Kidney (tissue), 14 donors: ENCODE data around the gene GALNT3. TPM values are rescaled to one million over a fixed set of nuclear protein-coding genes. Genes with fewer than 3 reads are reported as not detected.
A peak's percentile ranks its signal among the peaks of the same experiment; 100 is the strongest.

Source experiments
- DNase-seq, 5 donors: peaks; one replicate each; pipeline ENCODE4 v3.0.0-alpha.2; 2013 to 2020
- FAIRE-seq: peaks from 2 replicates; lab custom pipeline; 2012; peaks lifted over from hg19 to GRCh38; lab: Jason Lieb, UNC
- H3K27ac ChIP-seq, 2 donors: one replicate each; pipeline ENCODE4 v1.7.0; 2013; ENCODE audit warnings: low read depth in 2 of 2, low read length in 2 of 2, inconsistent platforms in 1 of 2
- H3K27me3 ChIP-seq: one replicate; pipeline ENCODE4 v1.7.1; 2013; ENCODE audit warnings: low read length, inconsistent platforms; ENCODE audit not compliant: control insufficient read depth, insufficient read depth
- H3K36me3 ChIP-seq, 3 donors: one replicate each; pipeline versions ENCODE4 v1.7.0 to v1.7.1; 2013; ENCODE audit warnings: low read length in 3 of 3, control low read depth in 1 of 3, inconsistent platforms in 1 of 3; ENCODE audit not compliant: insufficient read depth in 3 of 3, control insufficient read depth in 2 of 3
- H3K4me1 ChIP-seq, 3 donors: one replicate each; pipeline versions ENCODE4 v1.7.0 to v1.7.1; 2013; ENCODE audit warnings: low read length in 3 of 3, inconsistent platforms in 1 of 3, low read depth in 1 of 3; ENCODE audit not compliant: control insufficient read depth in 2 of 3, insufficient read depth in 2 of 3
- H3K4me3 ChIP-seq, 3 donors: one replicate each; pipeline versions ENCODE4 v1.7.0 to v1.8.1; 2013; ENCODE audit warnings: low read length in 3 of 3, control low read depth in 1 of 3, inconsistent platforms in 1 of 3
- H3K9ac ChIP-seq, 3 donors: one replicate each; pipeline versions ENCODE4 v1.7.0 to v1.7.1; 2013; ENCODE audit warnings: low read length in 3 of 3, control low read depth in 1 of 3, inconsistent platforms in 1 of 3
- H3K9me3 ChIP-seq, 3 donors: one replicate each; pipeline versions ENCODE4 v1.7.0 to v1.7.1; 2013; ENCODE audit warnings: low read length in 3 of 3, control low read depth in 1 of 3, inconsistent platforms in 1 of 3; ENCODE audit not compliant: control insufficient read depth in 2 of 3, insufficient read depth in 1 of 3
- intact Hi-C: fragments of 100-400 bp; cut with DNase I; formaldehyde crosslinking; loops from one replicate; pipeline ENCODE4 v1.11.1; 2022
- polyA plus RNA-seq: library from polyadenylated mRNA; stranded (reverse); fragments of 350-450 nt; fragmentation: Illumina TruSeq; extraction: RNeasy Lipid Tissue Mini Kit (QIAGEN cat#74804); gene quantifications from one replicate; pipeline ENCODE4 v1.2.3, GENCODE V29; 2014; ENCODE audit warnings: low read depth, low replicate concordance; ENCODE audit not compliant: insufficient read depth
- total RNA-seq: library from RNA; stranded (reverse); fragmentation: NEBNext Ultra II Directional; extraction: Animal tissue kit (Norgen Biotek cat#: 25700); gene quantifications from one replicate; pipeline ENCODE4 v1.2.1, GENCODE V29; 2021
- TF ChIP-seq, protein P1 (sequence below): IDR thresholded peaks from 3 replicates; pipeline ENCODE4 v1.5.1; 2012; ENCODE audit warnings: mild to moderate bottlenecking, moderate library complexity, borderline replicate concordance; ENCODE audit not compliant: insufficient read depth; ENCODE audit errors: extremely low read depth
- donor health status: control.
- donor health status: control.
- donor health status: control.
- donor health status: control.
- donor health status: control.
- donor health status: DM: yes; HTN: yes; CAD: no.
- donor health status: Normal renal cell carcinoma (clear cell type).

Gene GALNT3
- total and polyA plus RNA-seq, 2 donors from 2014 or later: 8.8 to 38.6 TPM

GRCh38 chr2:165790466-165790865, 3.6 kb downstream of the GALNT3 start:
- Histone ChIP-seq H3K27ac (no peak overlapping the region), H3K27me3 (peaks cover 5% of the 10 kb centered on the region), H3K9me3 (no peaks in the 10 kb centered on the region), H3K36me3 (no peaks in the 10 kb centered on the region), H3K4me1 (no peaks in the 10 kb centered on the region), H3K9ac (no peak overlapping the region), H3K4me3 (no peak overlapping the region)
- intact Hi-C loops: no loop called here
- FAIRE-seq: no peak
- TF ChIP-seq, protein P1, sequence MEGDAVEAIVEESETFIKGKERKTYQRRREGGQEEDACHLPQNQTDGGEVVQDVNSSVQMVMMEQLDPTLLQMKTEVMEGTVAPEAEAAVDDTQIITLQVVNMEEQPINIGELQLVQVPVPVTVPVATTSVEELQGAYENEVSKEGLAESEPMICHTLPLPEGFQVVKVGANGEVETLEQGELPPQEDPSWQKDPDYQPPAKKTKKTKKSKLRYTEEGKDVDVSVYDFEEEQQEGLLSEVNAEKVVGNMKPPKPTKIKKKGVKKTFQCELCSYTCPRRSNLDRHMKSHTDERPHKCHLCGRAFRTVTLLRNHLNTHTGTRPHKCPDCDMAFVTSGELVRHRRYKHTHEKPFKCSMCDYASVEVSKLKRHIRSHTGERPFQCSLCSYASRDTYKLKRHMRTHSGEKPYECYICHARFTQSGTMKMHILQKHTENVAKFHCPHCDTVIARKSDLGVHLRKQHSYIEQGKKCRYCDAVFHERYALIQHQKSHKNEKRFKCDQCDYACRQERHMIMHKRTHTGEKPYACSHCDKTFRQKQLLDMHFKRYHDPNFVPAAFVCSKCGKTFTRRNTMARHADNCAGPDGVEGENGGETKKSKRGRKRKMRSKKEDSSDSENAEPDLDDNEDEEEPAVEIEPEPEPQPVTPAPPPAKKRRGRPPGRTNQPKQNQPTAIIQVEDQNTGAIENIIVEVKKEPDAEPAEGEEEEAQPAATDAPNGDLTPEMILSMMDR: no peak
- no peak for DNase-seq

DNA sequence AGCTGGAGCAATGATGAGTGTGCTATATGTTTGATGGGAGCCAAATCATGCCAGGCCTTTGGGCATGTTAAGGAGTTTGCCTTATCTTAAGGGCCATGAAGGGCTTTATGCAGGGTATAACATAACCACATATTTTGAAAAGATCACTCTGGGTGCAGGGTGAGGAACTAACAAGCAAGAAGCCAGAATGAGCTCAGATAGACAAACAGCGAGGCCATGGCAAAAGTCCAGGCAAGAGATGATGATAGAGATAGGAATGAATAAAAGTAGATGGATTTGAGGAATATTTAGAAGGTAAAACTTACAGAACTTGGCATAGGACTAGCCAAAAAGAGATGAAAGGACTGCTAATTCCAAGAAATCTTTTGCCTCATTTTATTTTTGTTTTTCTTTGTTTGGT, 6.7 kb downstream of the GALNT3 start:
- H3K9me3 ChIP-seq: no peaks in the 10 kb centered on the region
- no peak overlapping the region for H3K9ac ChIP-seq
- H3K36me3 ChIP-seq: no peaks in the 10 kb centered on the region
- no peak overlapping the region for H3K27ac ChIP-seq
- FAIRE-seq (no peak), DNase-seq (no peak)
- no peak overlapping the region for H3K4me3 ChIP-seq
- H3K27me3 ChIP-seq: no peaks in the 10 kb centered on the region
- intact Hi-C loops: no loop called here
- H3K4me1 ChIP-seq: no peaks in the 10 kb centered on the region
- TF ChIP-seq, protein P1: no peak

- intact Hi-C loops: no loop called here
- no peak overlapping the region for H3K4me3 ChIP-seq
- H3K9ac ChIP-seq: no peak overlapping the region
- FAIRE-seq (no peak), DNase-seq (no peak)
- H3K27me3 ChIP-seq: no peaks in the 10 kb centered on the region
- H3K27ac ChIP-seq: no peak overlapping the region
- TF ChIP-seq, protein P1: no peak
- H3K9me3 ChIP-seq: peaks cover 0 to 6% (median 0%) of the 10 kb centered on the region in 3 donors
- no peaks in the 10 kb centered on the region for H3K36me3 ChIP-seq
- H3K4me1 ChIP-seq: no peaks in the 10 kb centered on the region
Observed at GRCh38 chr2:165779706-165780105, 14.3 kb downstream of the GALNT3 start.

DNA sequence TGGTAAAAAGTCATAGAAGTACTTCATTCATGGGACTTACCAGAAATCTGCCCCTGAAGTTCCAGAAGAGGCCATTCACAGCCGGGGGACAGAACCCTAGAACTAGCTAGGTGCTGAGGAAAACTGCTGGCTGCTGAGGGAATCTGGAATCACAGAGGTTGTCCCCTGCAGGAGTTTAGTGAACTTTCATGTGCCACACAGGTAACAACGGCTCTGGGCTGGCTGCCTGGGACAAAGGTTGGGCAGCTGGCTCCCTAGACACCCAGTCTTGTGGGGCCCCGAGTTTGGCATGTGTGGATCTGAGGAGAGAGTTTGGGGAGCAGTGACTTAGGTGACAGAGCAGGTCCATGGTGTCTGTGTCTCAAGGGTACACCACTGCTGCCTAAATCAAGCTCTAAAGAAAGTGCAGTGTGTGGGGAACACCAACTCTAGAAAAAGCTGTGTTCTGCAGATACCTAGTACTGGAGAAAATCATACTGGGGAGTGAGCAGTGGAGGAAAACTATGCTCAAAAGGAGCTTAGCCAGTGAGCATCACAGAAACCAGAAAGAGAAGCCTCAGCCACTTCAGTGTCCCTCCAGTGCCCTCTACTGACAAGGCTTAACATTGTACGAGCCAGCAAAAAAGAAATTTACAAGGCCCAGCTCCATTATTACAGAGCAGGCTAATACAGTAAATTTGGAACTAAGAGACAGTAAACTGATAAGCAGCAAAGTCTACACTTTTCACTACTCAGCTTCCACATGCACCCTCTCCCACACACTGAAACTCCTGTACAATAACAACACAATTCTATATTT, 15.2 kb downstream of the GALNT3 start:
- intact Hi-C loops: no loop called here
- H3K4me3 ChIP-seq: no peak overlapping the region
- H3K4me1 ChIP-seq: no peaks in the 10 kb centered on the region
- TF ChIP-seq, protein P1: peak; percentile 19
- FAIRE-seq (no peak), DNase-seq (peak in 1 of 5 donors; percentile 41)
- H3K9me3 ChIP-seq: peaks cover 0 to 6% (median 0%) of the 10 kb centered on the region in 3 donors
- H3K27me3 ChIP-seq: no peaks in the 10 kb centered on the region
- H3K9ac ChIP-seq: no peak overlapping the region
- no peaks in the 10 kb centered on the region for H3K36me3 ChIP-seq
- no peak overlapping the region for H3K27ac ChIP-seq
